Activated T-cell treated with anti-CD3 and anti-CD28 coated beads for 24 hours (primary cell): ENCODE measurements around the gene CDKL1.
A peak's percentile ranks its signal among the peaks of the same experiment; 100 is the strongest.
"Not testable (repeated sequence)": the region's sequence is repeated elsewhere in the genome, so short reads cannot be mapped to it uniquely, and the experiment has no call there.

ENCODE experiments used
- DNase-seq: peaks from one replicate; pipeline ENCODE4 v3.0.0-alpha.2; 2020; ENCODE audit warnings: low read depth

CDKL1 gene

DNA sequence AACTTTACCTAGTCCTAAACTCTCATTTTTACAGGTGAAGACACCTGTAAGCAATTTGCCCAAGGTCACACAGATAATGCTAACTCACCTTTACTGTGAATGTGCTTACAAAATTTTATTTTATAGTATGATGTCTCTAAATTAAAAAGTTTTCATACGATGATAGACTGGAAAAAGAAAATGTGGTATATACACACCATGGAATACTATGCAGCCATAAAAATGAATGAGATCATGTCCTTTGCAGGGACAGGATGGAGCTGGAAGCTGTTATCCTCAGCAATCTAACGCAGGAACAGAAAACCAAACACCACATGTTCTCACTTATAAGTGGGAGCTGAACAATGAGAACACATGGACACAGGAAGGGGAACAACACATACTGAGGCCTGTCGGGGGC is 40.4 kb downstream of the CDKL1 start:
- not testable (repeated sequence) for DNase-seq

- DNase-seq = no peak
Measured at GRCh38 chr14:50355692-50356091, 41.0 kb downstream of the CDKL1 start.

GRCh38 chr14:50354527-50354926 is 42.2 kb downstream of the CDKL1 start:
- DNase-seq = no peak

GRCh38 chr14:50353126-50353525 is 43.6 kb downstream of the CDKL1 start:
- DNase-seq = no peak

GRCh38 chr14:50352584-50352983 is 44.1 kb downstream of the CDKL1 start:
- no peak for DNase-seq

- DNase-seq = no peak
Measured at GRCh38 chr14:50350975-50351374, 45.7 kb downstream of the CDKL1 start.

DNA sequence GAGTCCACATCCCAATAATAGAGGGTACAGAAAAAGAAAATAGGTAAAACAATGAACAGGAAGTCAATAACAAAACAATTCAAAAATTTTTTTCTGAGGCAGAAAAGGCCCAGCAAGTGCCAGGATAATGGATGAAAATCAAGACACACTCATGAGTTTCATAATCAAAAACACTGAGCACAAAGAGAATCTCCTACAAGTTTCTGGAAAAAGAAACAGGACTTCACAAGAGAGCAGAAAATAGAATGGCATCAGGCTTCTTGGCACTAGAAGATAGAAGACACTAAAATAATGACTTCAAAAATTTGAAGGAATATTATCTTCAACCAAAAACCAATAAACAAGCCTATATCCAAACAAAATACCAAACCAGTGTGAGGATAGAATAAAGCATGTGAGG is 47.7 kb downstream of the CDKL1 start:
- DNase-seq = no peak

DNA sequence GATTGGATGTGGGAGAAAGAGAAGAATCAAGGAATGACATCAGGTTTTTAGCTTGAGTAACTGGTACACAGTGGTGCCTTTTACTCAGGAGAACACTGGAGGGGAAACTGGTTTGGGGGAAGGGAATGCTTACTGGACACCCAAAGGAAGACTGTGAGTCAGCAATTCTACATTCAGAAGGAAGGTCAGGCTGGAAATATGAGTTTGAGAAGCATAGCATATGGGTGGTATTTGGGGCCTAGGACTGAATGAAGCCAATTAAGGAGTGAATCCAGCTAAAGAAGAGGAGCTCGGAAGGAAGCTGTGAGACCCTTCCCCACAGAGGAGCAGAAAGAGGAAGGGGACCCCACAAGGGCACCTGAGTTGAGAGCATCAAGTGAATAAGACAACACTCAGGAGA is 49.2 kb downstream of the CDKL1 start:
- no peak for DNase-seq

DNA sequence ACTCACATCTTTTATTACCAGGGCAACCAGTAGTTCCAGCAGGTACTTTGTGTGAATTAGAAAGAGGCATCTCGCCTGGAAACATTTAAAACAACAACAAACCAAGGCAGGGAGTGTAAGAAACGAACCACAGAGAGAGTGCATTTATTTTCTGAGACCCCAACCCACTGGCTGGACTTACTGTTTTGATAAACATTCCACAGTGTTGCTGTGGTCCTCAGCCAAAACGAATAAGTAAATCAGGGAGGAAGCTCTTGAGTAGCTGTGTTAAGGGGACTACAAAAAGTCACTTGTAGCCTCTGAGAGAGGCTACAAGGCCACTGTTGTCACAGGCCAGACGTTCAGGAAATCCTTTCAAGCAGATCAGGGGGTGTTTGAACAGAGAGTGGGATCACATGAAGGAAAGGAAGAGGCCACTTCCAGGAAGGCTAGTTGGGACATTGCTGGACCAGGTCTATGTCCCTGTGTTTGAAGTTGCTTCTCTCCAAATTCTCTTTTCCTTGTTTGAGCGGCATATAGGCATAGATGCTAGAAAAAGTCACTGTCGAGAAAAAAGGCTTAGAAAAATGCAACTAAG is 50.7 kb downstream of the CDKL1 start:
- no peak for DNase-seq

- no peak for DNase-seq
Measured at GRCh38 chr14:50344876-50345563, 51.7 kb downstream of the CDKL1 start.

DNA sequence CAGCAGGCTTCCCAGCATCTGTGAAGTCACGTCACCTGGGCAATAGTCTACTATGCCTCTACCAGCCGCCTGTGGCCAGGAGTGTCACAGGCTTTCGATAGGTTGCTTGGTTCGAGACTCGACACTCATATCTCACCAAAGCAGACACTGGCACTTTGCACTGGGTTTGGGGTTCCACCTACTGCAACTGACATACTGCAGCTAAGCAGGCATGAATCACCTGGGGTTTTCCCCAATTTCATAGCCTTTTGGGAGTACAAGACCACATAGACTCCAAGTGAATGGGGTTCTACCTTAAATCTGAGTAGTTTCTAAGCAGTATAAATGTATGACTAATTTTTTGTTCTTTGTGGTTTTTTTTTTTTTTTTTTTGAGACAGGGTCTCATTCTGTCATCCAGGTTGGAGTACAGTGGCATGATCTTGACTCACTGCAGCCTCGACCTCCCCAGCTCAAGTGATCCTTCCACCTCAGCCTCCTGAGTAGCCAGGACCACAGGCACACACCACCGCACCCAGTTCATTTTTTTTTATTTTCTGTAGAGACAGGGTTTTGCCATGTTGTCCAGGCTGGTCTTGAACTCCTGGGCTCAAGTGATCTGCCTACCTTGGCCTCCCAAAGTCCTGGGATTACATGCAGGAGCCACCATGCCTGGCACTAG is 52.4 kb downstream of the CDKL1 start:
- peak; percentile 72 for DNase-seq

- no peak for DNase-seq
Measured at GRCh38 chr14:50343434-50343833, 53.2 kb downstream of the CDKL1 start.

GRCh38 chr14:50342221-50343078 is 54.2 kb downstream of the CDKL1 start:
- DNase-seq = peak; percentile 12

DNA sequence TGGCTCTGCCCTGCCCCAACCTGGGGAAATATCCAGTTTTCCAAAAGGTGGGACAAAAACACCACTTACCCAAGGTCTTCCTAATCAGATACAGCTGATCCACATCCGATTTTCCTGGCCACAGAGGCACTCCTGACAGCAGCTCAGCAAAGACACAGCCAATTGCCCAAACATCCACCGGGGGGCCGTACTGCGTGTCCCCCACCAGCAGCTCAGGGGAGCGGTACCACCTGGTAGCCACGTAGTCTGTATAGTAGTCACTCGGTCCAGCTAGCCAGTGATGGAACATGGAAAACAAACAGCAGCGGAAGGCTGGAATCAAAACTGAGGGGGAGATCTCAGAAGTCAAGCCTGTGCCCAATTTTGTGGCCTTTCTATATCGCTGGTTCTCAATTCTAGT is 55.7 kb downstream of the CDKL1 start:
- no peak for DNase-seq

DNA sequence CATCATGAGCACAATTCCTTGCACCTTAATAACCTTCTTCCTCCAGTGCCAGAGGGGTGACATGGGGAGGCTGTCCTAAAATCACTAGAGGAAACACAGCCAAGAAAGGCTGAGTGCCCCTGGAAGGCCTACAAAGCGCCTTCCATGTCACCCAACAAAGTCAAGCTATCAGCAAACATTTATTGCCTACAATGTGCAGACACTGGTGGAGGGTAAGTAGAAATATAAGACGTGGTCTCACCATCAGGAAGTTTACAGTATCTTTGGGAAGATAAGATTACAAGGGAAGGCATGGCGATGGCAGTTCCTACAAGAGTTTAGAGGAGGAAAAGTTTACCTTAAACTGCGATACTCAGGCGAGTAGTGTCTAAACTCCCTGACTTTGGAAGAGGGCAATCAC is 56.6 kb downstream of the CDKL1 start:
- no peak for DNase-seq

GRCh38 chr14:50339178-50339804 is 57.4 kb downstream of the CDKL1 start:
- DNase-seq = no peak

- no peak for DNase-seq
Measured at GRCh38 chr14:50338587-50338986, 58.1 kb downstream of the CDKL1 start.

DNA sequence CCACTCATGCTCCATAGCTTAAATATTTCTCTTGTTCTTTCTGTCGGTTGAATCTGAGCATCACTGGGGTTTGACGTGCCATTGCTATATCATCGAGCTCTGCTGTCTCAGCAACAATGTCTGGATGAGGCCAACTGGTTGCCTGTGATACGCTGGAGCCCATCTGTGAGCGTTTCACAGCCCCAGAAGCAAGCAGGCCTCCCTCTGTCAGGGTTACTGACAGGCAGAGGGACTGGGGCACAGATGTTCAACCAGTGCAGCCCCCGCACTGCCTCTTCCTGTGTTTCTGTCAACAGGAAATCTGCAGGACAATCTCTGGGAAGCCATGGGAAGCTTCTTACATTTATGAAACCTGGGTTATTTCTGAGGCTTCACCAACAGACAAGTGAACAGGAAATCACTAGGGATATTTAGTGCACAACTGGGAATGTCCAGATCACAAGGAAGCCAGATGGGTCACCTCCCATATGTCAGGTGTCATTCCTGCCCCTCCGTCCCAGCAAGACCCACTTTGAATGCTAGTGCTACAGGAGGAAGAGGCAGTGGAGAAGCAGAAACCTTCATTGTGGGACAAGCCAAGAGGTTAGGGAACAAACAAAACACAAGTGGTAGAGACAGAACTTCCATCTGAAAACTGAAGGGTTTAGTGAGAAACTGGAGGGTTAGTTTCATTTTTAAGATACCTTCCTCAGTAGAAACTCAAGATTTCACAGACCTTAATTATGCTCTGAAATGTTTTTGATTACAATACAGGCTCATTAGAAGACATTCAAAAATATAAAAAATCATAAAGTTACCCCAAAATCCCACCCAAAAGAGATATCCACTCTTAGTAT is 60.5 kb downstream of the CDKL1 start:
- no peak for DNase-seq

DNA sequence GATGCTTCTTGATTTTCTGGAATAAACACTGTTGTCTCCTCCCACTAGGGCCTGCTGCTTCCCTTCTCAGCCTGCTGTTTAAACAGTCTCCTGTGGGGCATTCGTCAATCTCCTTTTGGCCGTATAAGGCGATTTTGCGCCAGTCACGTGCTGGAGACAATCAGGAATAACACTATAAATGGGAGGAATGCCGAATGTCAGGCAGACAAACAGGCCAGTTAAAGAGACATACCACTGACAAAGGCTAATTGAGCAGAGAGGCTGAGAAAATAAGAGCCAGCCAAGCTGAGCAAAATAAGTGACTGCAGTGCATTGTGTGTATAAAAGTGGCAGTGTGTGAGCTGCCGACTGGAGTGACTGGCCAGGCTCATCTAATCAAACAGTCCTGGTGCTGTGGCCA is 61.3 kb downstream of the CDKL1 start:
- no peak for DNase-seq

GRCh38 chr14:50334211-50334610 is 62.5 kb downstream of the CDKL1 start:
- DNase-seq = no peak

GRCh38 chr14:50333014-50333509 is 63.6 kb downstream of the CDKL1 start:
- no peak for DNase-seq
